ENCODE data around the gene SPEM1.
"Not testable (repeated sequence)": the region's sequence is repeated elsewhere in the genome, so short reads cannot be mapped to it uniquely, and the experiment has no call there.

- not testable (repeated sequence) for TF ChIP-seq POLR2A, POLR2AphosphoS5 (IDR thresholded peaks at IDR 0.05; ENCODE audit: low read depth, low read length)
Observed at GRCh38 chr17:7469843-7470242, 49.7 kb downstream of the SPEM1 start.
